Ureter (tissue), 1 donor: Measurements from ENCODE around the gene NPY1R. TPM values are rescaled to one million over a fixed set of nuclear protein-coding genes. Genes with fewer than 3 reads are reported as not detected.
A peak's percentile ranks its signal among the peaks of the same experiment; 100 is the strongest.

ENCODE experiments used
- DNase-seq: peaks from one replicate; pipeline ENCODE4 v3.0.0-alpha.2; 2020; ENCODE audit warnings: low spot score
- total RNA-seq: library from RNA; stranded (reverse); gene quantifications from one replicate; pipeline ENCODE4 v1.2.4, GENCODE V29; 2023
- donor health status: DM: yes; HTN: yes; CAD: no.

Gene NPY1R
- 4.5 TPM for total RNA-seq

DNA sequence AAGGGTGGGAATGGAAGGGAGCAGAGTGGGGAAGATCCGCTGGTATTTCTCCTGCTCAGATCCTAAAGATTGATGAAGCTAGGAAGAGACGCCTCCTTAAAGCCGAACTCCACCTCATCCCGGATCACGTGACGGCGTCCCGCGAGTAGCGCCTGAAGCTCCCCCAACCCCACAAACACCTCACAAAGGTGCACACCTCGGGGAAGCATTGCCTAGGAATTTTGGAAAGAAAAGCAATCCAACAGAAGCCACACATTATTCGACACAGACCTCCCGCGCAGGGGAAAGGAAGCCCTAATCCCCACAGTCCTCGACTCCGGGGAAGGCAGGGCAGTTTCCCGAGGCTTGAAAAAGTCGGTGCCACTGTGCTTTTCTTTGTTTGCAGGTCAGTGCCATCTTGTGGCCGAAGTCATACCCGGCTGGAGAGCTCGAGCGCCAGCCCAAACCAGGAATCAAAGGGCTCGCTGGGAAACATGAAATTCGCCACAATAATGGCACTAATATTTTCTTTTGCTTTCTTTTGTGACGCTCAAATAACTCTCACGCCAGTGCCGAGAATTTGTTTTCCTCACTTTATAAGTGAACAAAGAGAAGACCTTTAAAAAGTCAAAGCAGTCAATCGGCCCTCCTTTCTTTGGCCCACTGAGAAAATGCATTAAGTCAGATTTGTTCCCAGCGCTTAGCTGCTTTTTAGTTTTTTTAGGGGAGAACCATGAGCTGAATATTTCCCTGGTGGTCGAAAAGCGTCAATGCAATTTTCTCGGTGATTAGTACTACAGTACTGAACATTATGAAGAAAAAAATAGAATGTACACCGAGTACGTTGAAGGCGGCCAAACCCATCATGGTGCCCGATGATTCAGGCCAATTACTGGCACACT is at the start of gene NPY1R:
TSS of gene NPY1R (minus strand) at position 71 of the 881 bp plus-strand sequence. CDS start 6,042 bp downstream, outside the sequence.
- peak; percentile 75 for DNase-seq

DNA sequence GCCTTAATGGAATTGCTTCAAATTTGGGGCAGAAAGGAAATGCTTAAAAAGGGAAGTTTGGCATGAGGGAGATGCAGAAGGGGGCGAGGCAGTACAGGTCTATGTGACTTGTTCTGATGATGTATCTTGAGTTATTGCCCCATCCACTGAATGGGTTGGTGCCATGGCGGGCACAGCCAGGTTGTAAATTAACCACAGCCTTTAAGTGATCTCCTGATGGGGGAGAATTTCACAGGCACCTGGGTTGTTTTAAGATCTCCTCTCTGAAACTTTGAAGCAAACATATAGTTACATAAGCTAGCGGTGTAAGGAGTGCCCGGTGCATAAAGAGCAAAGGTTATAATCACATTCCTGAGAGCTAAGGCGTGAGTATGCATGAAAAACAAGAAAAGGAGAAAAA is 48.3 kb upstream of the NPY1R start:
- DNase-seq, result no peak

DNA sequence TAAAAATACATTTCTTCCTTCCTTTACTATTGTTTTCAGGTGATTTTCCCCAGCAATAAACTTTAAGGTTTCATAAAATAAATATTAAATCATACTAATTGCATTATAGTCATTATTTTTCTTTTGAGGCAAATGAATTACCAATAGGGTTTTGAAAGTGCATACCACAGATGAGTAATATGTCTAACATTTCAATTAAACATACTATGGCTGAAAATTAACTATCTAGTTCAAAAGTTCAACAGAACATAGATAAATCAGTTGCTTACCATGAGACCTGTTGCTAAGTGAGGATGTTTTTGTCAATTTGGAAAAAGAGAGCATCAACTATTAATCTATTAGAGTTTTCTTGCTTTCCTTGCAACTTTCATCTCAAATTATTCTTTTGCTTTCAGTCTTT is 46.3 kb upstream of the NPY1R start:
- DNase-seq, result no peak

DNA sequence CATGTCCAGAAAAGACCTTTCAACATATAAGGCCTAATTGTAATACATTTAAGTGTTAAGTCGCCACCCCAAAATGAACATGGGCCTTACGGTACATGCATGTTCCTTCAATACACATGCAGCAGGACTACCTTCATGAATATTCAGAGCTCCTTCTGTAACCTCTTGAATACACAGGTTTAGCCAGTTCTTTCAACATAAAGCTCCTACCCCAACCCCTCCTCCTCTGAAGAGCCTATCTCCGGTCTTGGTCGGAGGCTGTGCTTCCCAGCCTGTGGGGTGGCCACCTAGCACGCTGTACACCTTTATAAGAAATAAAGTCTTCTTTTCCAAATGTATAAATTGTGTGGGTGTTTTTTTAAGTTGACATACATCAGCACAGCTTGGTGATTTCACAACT is 39.6 kb upstream of the NPY1R start:
- DNase-seq, result no peak

DNA sequence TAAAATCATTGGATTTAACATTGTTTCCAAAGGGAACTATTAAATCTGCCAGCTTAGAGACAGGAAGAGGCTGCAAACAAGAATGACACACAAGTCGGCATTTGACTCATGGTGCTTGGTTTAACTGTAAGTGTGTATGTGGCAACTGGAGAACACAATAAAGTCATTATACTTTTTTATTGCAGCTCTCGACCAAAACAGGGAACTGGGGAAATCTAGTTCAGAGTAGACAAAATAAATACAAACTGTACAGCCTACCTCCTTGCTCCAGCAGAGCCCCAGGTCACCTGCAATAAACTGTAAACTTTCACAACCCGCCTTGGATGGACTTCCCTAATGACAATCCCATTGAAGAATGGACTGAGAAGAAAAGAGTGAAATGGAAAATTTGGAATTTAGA is 35.3 kb upstream of the NPY1R start:
- DNase-seq, result no peak

DNA sequence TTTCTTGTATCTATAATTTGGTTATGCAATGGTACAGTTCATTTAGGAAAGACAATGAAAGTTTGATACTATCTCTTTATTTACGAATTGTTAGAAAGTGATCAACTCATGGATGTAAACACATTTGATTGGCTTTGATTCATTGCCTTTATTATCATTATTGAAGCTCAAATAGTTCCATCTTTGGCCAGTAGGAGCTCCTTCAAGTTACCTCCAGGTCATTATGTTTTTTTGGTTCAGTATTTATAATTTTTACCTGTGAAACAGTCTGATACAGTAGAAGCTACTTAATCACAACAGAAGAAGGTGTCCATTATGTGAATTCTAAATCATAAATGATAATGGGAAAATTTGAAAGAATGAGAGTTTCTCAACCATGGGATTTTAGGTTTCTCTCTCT is 23.7 kb upstream of the NPY1R start:
- no peak for DNase-seq

DNA sequence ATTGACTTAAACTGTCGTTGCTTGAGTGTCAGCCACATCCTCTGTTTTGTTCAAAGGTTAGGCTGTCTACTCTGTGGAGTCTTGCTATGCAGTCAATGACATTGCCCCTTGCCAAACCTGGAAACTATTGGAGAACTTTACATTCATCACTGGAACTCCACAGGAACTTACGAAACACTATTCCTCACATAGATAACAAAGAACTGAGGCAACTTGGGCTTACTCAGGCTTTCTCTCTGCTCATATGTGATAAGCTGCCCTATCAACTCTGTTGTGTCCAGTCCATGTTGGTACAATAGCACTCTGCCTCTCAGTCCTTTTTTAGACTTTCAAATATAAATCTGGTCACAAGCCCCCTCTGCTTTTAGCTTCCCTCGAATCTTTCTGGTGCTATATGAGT is 20.7 kb upstream of the NPY1R start:
- no peak for DNase-seq

DNA sequence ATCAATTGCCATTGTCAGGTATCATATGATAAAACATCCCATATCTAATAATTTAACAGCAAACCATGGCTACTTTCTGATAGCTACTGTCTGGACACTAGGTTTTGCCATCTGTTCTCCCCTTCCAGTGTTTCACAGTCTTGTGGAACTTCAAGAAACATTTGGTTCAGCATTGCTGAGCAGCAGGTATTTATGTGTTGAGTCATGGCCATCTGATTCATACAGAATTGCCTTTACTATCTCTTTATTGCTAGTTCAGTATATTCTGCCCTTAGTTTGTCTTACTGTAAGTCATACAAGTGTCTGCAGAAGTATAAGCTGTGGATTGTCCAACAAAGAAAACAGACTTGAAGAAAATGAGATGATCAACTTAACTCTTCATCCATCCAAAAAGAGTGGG is 18.3 kb upstream of the NPY1R start:
- DNase-seq, result no peak

DNA sequence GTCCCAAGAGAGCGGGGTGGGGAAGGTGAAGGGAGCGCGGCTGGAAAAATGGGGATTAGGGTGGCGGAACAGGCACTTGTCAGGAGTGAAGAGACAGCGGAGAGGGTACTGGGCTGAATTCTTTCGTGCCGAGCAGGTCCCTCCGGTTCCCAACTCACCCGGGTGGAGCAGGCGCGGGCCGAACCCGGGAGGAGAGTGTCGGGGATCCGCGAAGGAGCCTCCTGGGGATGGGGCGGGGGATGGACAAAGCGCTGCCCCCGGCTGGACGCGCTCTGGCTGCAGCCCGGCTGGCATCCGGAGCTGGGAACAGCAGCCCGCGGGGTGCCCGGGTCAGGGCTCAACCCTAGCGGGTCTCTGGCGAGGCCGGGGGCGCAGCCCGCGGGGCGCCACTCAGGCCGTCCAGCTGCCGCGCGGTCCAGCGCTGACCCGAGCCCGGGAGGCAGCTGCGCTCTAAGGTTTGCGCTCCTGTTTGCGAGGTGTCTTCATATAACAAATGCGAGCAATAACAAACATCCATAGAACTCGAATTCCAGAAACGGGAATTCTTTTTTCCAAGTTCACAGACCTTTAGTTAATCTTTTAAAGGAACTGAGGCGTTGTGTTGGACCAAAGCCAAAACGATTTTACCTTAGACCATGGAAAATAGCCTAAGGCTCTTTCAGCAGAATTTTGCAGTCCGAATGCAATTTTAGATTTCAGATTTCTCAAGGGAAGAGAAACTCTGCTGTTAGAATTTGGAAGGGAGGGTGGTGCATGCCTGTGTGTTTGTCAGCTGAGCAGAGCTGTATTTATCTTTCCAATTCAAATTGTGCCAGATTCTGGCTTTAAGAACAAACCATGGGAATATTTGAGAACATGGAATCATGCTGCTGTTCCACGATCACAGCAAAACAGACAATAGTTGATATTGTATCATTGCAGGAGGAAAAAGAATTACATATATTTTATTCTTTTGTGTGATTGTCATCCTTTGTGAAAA is 12.0 kb upstream of the NPY1R start:
- no peak for DNase-seq

DNA sequence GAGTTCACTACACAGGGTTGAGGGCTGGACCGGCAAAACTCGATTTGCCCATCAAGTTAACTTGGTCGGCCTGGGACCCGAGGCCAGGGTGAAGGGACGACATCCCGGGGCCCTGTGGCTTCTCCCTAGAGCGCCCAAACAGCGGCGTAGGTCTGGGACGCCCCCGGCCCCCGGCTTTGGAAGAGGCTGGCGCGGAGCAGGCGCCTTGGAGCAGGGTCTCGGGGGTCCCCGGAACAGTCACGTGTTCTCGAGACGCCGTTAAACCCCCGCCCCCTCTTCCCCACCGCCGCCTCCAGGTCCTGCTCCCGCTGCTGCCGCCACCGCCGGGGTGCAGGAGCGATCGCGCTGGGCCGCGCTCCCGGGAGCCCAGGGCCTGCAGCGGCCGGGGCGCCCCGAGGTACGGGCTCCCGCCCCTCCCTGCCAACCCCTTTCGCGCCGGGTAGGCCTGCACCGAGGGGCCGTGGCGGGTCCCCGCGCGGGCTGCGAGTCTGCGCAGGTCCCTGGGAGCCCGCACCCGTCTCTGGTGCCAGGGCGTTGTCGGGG is 11.3 kb upstream of the NPY1R start, which contains the start of gene NPY5R:
TSS of gene NPY5R (plus strand) at position 289 of the 543 bp plus-strand sequence. CDS start 6,382 bp downstream, outside the sequence.
- DNase-seq, result no peak

DNA sequence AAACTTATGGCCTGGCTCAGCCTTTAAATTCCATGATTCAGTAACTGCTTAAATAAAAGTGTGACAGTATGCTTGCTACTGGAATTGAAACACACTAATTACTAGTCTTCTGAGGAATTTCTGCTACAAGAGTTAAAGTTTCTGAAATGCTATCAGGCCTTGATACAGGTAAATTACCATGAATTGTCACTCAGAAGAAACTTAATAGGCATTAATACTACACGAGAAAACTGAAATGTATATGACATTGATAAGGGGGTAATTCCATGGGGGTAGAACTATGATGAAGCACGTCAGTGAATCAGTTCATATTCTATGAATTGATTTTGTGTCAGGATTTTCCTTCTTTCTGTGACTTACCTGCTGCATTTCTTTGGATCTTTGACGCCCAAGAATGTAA is 3.0 kb upstream of the NPY1R start:
- no peak for DNase-seq

DNA sequence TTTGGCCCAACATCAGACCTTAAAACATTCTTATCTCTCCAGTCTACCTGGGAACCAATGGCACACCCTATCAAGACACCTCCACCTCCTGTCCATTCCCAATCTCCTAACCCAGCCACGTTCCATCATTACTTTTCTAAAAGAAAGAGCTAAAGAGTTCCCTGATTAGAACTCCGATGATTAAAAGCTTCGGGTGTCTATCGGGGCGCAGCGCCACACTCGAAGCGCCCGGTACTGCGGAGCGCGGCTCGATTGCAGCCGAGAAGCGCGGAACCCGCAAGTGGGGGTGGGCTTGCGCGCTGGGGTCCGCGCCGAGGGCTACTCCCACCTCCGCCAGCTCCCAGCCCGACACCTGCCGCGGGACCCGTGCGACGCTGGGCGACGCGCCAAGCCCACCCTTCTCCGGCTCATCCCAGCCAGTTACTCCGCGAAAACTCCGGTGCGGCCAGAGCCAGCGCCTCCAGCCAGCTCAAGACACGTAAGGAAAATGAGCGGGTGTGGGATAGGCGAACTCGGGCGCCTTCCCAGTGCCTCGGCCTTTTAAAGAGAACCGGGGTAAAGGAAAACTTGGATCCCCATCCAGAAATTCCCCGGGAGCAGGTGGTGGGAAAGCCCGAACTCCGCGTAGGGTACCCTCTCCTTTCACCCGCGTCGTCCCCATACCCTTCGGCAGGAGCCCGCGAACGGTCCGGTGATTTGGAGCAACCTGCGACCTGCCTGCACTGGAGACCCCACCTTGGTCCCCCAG is 593 bp downstream of the NPY1R start:
- no peak for DNase-seq

DNA sequence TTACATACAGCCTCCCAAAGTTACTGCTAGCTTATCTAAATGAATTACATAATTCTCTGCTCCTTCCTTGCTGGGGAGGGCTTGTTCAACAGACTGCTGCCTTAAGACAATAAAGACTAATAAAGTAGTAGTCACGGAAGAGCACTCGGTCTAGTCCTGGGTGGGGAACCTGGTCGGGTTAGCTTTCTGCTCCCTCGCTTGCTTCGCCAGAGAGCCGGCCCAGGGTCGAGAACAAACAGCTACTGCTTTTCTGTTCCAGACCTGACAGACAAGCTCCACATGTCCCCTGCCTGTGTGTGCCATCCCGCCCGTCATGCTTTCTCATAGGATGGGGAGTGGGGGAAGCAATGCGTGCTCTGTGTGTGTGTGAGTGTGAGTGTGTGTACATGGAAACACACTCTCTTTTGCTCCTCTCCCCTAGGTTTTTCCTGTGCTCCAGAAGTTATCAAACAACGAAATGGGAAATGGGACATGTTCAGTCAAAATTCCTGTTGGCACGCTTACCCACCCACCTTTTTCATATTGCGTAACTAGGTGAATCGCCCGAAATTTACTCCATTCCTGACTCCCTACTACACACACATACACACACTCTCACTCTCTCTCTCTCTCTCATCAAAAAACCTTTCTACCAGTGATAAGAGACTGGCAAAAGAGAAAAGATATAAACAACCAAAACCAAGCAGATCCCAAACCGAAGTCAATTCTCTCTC is 1.3 kb downstream of the NPY1R start:
- DNase-seq, result no peak

DNA sequence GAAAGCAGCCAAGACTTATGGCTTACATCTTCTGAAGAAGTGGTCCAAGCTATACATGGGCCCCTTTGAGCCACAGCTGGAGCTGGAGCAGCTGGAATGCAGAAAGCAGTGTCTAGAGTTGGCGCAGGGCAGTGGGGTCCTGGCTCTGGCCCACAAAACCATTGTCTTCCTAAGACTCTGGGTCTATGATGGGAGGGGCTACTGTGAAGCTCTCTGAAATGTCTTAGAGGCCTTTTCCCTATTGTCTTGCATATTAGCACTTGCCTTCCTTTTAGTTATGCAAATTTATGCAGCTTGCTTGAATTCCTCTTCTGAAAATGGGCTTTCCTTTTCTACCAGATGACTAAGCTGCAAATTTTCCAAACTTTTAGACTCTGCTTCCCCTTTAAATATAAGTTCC is 15.3 kb downstream of the NPY1R start:
- DNase-seq, result no peak

DNA sequence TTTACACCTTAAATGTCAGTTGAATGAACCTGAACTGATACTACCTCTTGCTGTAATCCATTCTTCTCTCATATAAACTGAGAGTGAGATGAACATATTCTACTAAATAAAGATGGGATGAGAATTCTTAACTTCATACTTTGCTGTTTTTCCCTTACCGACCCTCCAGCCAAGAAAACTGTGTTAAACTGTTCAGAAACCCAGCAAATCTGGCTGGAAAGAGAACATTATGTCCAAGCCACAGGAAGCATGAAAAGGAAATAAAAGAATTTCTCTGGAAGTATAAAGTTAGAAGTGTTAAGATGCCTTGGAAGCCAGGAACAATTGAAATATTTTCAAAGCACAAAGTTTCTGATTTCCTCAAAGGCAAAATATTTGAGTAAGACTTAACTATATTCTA is 22.9 kb downstream of the NPY1R start:
- no peak for DNase-seq

DNA sequence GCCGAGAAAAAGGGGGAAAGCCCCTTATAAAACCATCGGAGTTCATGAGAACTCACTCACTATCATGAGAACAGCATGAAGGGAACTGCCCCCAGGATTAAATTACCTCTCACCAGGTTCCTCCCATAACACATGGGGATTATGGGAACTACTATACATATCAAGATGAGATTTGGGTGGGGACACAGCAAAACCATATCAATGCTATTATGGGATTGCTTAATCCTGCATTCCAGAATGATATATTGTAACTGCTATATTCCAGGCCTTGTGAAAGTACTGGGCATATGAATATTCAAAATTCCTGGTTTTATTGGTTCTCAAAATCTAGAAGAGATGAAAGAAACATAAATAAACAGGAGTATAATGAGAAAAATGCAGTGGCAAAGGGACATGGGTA is 29.3 kb downstream of the NPY1R start:
- DNase-seq, result no peak

DNA sequence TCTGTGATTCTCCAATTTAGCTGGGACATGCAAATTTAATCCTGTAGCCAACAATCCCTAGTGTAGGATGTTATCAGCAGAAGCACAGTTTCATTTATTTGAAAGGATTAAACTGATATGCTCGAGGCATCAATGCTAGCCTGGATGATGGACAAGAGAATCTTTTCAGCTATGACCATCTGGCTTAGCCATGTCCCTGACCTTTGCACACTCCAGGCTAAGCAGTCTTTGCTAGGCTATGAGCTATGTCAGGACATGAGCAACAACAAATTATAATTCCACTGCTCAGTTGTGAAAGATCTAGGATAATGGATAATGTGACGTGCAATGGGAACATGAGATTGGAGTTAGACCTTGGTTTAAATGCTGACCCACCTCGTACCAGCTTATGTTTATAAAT is 32.0 kb downstream of the NPY1R start:
- DNase-seq, result no peak

DNA sequence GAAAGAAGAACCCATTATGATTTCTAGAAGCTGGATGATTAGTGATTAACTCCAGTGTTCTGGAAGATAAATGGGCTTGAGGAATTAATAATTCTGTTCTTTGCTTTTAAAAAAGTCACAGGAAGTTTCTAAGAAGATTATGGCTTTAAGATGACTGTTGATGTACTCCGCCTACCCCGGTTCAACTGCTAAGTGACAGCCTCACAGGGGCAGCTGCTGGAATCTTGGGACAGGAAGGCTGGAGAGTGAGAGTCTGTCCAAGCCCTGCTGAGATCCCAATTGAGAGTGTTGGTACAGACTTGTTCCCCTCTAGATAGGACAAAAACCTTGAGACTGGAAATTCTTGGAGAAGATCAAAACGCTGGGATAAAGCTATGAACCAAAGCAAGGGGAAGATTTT is 37.3 kb downstream of the NPY1R start:
- DNase-seq, result no peak

DNA sequence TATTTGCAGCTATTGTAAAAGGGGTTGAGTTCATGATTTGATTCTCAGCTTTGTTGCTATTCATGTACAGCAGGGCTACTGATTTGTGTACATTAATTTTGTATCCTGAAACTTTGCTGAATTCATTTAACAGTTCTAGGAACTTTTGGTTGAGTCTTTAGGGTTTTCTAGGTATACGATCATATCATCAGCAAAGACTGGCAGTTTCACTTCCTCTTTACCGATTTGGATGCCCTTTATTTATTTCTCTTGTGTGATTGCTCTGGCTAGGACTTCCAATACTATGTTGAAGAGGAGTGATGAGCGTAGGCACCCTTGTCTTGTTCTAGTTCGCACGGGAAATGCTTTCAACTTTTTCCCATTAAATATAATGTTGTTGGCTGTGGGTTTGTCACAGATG is 48.1 kb downstream of the NPY1R start:
- no peak for DNase-seq

DNA sequence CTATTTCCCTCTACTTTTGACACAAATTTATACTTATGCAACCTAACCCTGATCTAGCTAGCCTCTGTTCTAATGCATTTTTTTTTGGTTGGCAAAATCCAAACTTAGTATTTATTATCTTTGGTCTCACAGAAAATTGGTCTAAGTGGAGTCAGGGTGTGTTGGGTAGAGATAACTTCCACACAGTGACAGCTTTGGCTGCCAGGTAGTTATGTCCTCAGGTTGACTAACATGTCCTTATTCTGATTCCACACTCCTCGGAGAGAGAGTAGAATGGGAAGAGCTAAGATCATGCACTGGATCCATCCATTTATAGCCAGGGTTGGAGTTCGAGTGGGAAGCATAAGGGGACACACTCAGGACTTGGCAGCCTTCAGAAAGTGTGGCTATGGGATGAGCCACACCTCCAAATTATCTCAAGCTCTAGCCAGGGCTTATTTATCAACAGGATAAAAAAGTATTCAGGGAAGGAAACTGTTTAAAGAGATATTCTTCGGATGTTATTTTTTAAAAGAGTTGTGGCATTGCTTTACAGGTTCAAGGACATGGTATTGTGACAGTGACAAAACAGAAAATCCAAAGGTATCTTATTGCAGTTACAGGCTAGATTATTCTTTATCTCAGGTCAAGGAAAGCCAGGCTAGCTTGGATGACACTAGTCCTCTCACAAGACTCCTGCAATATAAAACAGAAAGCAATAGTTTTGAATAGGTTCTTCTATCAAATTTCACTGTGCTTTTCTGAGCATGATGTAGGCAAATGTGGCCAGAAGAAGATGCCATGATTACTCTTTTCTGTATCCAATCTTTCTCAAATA is 51.5 kb downstream of the NPY1R start:
- DNase-seq, result no peak
